C4-2B (cell line): Measurements from ENCODE around the gene PREP.

Experiments used
- ZFX ChIP-seq: fragments of 450-650 bp; IDR thresholded peaks from 2 replicates; pipeline ENCODE4 v1.6.1; 2017
- TF ChIP-seq, protein P1 (sequence below): fragments of 450-650 bp; conservative IDR thresholded peaks from 2 replicates; pipeline ENCODE4 v1.5.1; 2017; ENCODE audit warnings: mild to moderate bottlenecking

DNA sequence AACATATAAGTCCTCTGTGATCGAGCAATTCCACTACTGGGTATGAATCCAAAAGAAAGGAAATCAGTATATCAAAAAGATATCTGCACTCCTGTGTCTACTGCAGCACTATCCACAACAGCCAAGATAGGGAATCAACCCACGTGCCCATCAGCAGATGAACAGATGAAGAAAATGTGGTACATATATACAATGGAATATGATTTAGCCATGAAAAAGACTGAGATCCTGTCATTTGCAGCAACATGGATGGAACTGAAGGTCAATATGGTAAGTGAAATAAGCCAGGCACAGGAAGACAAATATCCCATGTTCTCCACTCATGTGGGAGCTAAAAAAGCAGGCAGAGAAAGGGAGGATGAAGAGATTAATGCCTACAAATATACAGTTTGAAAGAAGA lies 127.3 kb downstream of the PREP start:
- TF ChIP-seq, protein P1, sequence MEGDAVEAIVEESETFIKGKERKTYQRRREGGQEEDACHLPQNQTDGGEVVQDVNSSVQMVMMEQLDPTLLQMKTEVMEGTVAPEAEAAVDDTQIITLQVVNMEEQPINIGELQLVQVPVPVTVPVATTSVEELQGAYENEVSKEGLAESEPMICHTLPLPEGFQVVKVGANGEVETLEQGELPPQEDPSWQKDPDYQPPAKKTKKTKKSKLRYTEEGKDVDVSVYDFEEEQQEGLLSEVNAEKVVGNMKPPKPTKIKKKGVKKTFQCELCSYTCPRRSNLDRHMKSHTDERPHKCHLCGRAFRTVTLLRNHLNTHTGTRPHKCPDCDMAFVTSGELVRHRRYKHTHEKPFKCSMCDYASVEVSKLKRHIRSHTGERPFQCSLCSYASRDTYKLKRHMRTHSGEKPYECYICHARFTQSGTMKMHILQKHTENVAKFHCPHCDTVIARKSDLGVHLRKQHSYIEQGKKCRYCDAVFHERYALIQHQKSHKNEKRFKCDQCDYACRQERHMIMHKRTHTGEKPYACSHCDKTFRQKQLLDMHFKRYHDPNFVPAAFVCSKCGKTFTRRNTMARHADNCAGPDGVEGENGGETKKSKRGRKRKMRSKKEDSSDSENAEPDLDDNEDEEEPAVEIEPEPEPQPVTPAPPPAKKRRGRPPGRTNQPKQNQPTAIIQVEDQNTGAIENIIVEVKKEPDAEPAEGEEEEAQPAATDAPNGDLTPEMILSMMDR = no peak
- TF ChIP-seq ZFX = no peak
